ENCODE measurements around the gene NDNF.

Gene NDNF

GRCh38 chr4:121041307-121042090 is 30.8 kb downstream of the NDNF start:
- no peak for DNase-seq (ENCODE audit: extremely low read depth, low read depth)
- TF ChIP-seq CTCF (IDR thresholded peaks at IDR 0.05; ENCODE audit: low read depth, low read length), result no peak

- DNase-seq (ENCODE audit: extremely low read depth, low read depth), result peak; percentile 7
Observed at GRCh38 chr4:121034017-121034416, 38.3 kb downstream of the NDNF start.

GRCh38 chr4:121030711-121031110 is 41.6 kb downstream of the NDNF start:
- TF ChIP-seq CTCF (IDR thresholded peaks at IDR 0.05; ENCODE audit: low read depth, low read length), result no peak
- no peak for DNase-seq (ENCODE audit: extremely low read depth, low read depth)

More at GRCh38 chr4:121034017-121034416, 38.3 kb downstream of the NDNF start:
- no peak for TF ChIP-seq CTCF (IDR thresholded peaks at IDR 0.05; ENCODE audit: low read depth, low read length)

GRCh38 chr4:121030131-121030530 is 42.2 kb downstream of the NDNF start:
- no peak for TF ChIP-seq CTCF (IDR thresholded peaks at IDR 0.05; ENCODE audit: low read depth, low read length)

GRCh38 chr4:121026034-121026433 is 46.3 kb downstream of the NDNF start:
- no peak for DNase-seq (ENCODE audit: extremely low read depth, low read depth)
- TF ChIP-seq CTCF (IDR thresholded peaks at IDR 0.05; ENCODE audit: low read depth, low read length), result no peak

More at GRCh38 chr4:121030131-121030530, 42.2 kb downstream of the NDNF start:
- no peak for DNase-seq (ENCODE audit: extremely low read depth, low read depth)

GRCh38 chr4:121025540-121025939 is 46.8 kb downstream of the NDNF start:
- no peak for DNase-seq (ENCODE audit: extremely low read depth, low read depth)
- no peak for TF ChIP-seq CTCF (IDR thresholded peaks at IDR 0.05; ENCODE audit: low read depth, low read length)

- TF ChIP-seq CTCF (IDR thresholded peaks at IDR 0.05; ENCODE audit: low read depth, low read length), result no peak
Observed at GRCh38 chr4:121018543-121018942, 53.8 kb downstream of the NDNF start.

More at GRCh38 chr4:121018543-121018942, 53.8 kb downstream of the NDNF start:
- no peak for DNase-seq (ENCODE audit: extremely low read depth, low read depth)

Measured in AG09319 (cell line).